K562 (cell line): Measurements from ENCODE around the gene GADD45B. TPM values are rescaled to one million over a fixed set of nuclear protein-coding genes. Genes with fewer than 3 reads are reported as not detected.

Experiments
- CREM ChIP-seq: IDR thresholded peaks from 2 replicates; pipeline ENCODE4 v1.6.1; 2014; ENCODE audit warnings: antibody characterized with exemption, low read depth
- HDAC6 ChIP-seq: IDR thresholded peaks from 2 replicates; pipeline ENCODE4 v1.6.1; 2012; ENCODE audit warnings: low read depth, mild to moderate bottlenecking, control low read depth, inconsistent platforms, low read length, moderate library complexity
- IRF2 ChIP-seq: sonication (generic); formaldehyde crosslinking; IDR thresholded peaks from 2 replicates; pipeline ENCODE4 v1.8.1; 2022; ENCODE audit warnings: mild to moderate bottlenecking, missing genetic modification reagents
- JUNB ChIP-seq: fragments of 450-650 bp; formaldehyde crosslinking; conservative IDR thresholded peaks from 2 replicates; pipeline ENCODE4 v1.4.0; 2020; ENCODE audit warnings: mild to moderate bottlenecking
- ZNF644 ChIP-seq: fragments of 200-800 bp; sonication (Bioruptor generic); IDR thresholded peaks from 2 replicates; pipeline ENCODE4 v1.6.1; 2016; ENCODE audit warnings: low read depth, missing genetic modification characterization, missing compliant biosample characterization
- ZNF699 ChIP-seq: fragments of 250-450 bp; sonication (Bioruptor Pico); IDR thresholded peaks from 2 replicates; pipeline ENCODE4 v1.8.0; 2021; ENCODE audit warnings: mild to moderate bottlenecking, moderate library complexity; ENCODE audit not compliant: insufficient replicate concordance
- ZNF780A ChIP-seq: fragments of 250-450 bp; sonication (Bioruptor Pico); IDR thresholded peaks from 2 replicates; pipeline ENCODE4 v1.5.0; 2021; ENCODE audit warnings: mild to moderate bottlenecking
- ZSCAN32 ChIP-seq: fragments of 450-650 bp; formaldehyde crosslinking; IDR thresholded peaks from 2 replicates; pipeline ENCODE4 v1.4.0; 2020; ENCODE audit warnings: mild to moderate bottlenecking, moderate library complexity
- polyA plus RNA-seq, 8 experiments: library from polyadenylated mRNA; depleted of rRNA in 4 of 8; stranded (reverse) in 5 of 8; unstranded in 3 of 8; fragments of >200 nt; fragmentation: Nextera tagmentation in 2 of 8; fragmentation: Illumina TruSeq in 1 of 8; extraction: Ambion mirVana in 2 of 8; extraction: Trizol in 1 of 8; gene quantifications; 2 replicates each; pipeline versions ENCODE4 v1.2.1 to v1.2.3, GENCODE V29; 2011 to 2014; ENCODE audit warnings: inconsistent platforms in 1 of 8, missing spikeins in 1 of 8
- total RNA-seq, 7 experiments: library from RNA; depleted of rRNA in 6 of 7; stranded (reverse); fragments of >200 nt in 6 of 7; fragmentation: Illumina TruSeq in 2 of 7; extraction: Trizol in 2 of 7; gene quantifications; 2 replicates each; pipeline versions ENCODE4 v1.2.1 to v1.2.3, GENCODE V29; 2011 to 2021; ENCODE audit warnings: low replicate concordance in 1 of 7
- TF ChIP-seq, protein P1 (sequence below), 3 experiments: IDR thresholded peaks in 2 of 3; conservative IDR thresholded peaks in 1 of 3; 2 replicates each; pipeline ENCODE4 v1.5.1; 2011 to 2012; ENCODE audit warnings: low read length in 3 of 3, mild to moderate bottlenecking in 3 of 3, control low read depth in 2 of 3, improper control_type of control experiment in 1 of 3, inconsistent platforms in 1 of 3, low read depth in 1 of 3, mixed read lengths in 1 of 3, moderate library complexity in 1 of 3; ENCODE audit not compliant: insufficient read depth in 2 of 3
- TF ChIP-seq, protein P2 (sequence below), 2 experiments: fragments of 450-650 bp in 1 of 2; sonication (generic) in 1 of 2; formaldehyde crosslinking; conservative IDR thresholded peaks; 2 replicates each; pipeline versions ENCODE4 v1.4.0 to v1.8.1; 2020 to 2022; ENCODE audit warnings: mild to moderate bottlenecking in 1 of 2, missing genetic modification reagents in 1 of 2
- TF ChIP-seq, protein P3 (sequence below): IDR thresholded peaks from 2 replicates; pipeline ENCODE4 v1.6.1; 2014; ENCODE audit warnings: antibody characterized with exemption
- TF ChIP-seq, protein P4 (sequence below): fragments of 250-450 bp; sonication (Bioruptor Pico); IDR thresholded peaks from 2 replicates; pipeline ENCODE4 v1.4.0; 2020

Gene GADD45B
- total and polyA plus RNA-seq, 9 of the 15 experiments (the other 6 are each of a cell fraction or from before 2014, with no cell fraction given): 0.06 to 4.1 (median 2.1) TPM

DNA sequence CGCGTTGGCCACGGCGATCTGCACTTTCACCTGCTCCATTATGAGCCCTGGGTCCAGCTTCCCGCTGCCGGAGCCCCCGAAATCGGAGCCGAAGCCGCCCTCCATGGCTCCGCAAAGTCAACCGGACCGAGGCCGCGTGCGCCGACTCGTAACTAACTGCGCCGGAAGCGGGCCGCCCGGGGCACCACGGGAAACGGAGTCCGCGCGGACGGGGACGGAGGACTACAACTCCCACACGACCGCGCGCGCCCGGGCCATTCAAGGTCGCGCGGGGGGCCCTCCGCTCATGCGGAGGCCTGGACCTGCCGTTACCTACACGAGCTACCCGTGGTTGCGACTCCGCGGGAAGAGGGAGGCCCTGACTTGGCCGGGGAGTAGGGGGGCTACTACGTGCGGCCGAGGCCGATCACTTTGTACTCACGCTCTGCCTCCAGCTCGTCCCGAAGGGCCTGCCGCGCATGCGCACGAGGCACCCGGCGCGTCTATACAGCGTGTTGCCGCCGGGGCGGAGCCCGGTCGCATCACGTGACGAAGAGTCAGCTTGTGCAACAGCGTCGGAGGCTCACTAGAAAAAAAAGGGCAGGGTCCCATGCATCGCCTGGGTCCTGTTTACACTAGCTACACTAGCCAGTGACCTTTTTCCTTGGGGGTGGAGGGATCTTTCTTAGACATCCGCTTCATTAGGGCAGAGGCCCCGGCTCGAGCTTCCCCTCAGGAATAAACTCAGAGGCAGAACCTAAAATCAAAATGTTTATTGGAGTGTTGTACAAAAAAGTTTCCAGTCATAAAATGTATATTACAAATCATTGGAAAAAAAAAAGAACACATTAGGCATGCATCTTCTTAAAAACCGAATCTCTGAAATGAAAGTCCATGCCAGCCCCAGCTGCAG lies 48.3 kb upstream of the GADD45B start, which contains the start of gene TIMM13 (continued):
- TF ChIP-seq JUNB (CRISPR knock-in tag): no peak
- no peak for TF ChIP-seq ZNF780A (CRISPR knock-in tag)
- no peak for TF ChIP-seq HDAC6
- TF ChIP-seq ZNF699: no peak
- peak; percentile 96 for TF ChIP-seq CREM
- TF ChIP-seq, protein P1, sequence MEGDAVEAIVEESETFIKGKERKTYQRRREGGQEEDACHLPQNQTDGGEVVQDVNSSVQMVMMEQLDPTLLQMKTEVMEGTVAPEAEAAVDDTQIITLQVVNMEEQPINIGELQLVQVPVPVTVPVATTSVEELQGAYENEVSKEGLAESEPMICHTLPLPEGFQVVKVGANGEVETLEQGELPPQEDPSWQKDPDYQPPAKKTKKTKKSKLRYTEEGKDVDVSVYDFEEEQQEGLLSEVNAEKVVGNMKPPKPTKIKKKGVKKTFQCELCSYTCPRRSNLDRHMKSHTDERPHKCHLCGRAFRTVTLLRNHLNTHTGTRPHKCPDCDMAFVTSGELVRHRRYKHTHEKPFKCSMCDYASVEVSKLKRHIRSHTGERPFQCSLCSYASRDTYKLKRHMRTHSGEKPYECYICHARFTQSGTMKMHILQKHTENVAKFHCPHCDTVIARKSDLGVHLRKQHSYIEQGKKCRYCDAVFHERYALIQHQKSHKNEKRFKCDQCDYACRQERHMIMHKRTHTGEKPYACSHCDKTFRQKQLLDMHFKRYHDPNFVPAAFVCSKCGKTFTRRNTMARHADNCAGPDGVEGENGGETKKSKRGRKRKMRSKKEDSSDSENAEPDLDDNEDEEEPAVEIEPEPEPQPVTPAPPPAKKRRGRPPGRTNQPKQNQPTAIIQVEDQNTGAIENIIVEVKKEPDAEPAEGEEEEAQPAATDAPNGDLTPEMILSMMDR (IDR thresholded peaks at IDR 0.05 in 2 of 3, conservative IDR thresholded peaks at IDR 0.05 in 1 of 3; ENCODE audit: insufficient read depth in 2 of 3, low read depth in 1 of 3, low read length in 3 of 3): no peak
- TF ChIP-seq ZNF644 (tag): peak; percentile 60
- TF ChIP-seq, protein P2, sequence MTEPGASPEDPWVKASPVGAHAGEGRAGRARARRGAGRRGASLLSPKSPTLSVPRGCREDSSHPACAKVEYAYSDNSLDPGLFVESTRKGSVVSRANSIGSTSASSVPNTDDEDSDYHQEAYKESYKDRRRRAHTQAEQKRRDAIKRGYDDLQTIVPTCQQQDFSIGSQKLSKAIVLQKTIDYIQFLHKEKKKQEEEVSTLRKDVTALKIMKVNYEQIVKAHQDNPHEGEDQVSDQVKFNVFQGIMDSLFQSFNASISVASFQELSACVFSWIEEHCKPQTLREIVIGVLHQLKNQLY (CRISPR knock-in tag; conservative IDR thresholded peaks at IDR 0.05): 0 out of 4 replicates have a peak, but pooled peaks of 1 of the 2 experiments have one; percentile 32
- no peak for TF ChIP-seq IRF2 (CRISPR knock-in tag)
- TF ChIP-seq, protein P3, sequence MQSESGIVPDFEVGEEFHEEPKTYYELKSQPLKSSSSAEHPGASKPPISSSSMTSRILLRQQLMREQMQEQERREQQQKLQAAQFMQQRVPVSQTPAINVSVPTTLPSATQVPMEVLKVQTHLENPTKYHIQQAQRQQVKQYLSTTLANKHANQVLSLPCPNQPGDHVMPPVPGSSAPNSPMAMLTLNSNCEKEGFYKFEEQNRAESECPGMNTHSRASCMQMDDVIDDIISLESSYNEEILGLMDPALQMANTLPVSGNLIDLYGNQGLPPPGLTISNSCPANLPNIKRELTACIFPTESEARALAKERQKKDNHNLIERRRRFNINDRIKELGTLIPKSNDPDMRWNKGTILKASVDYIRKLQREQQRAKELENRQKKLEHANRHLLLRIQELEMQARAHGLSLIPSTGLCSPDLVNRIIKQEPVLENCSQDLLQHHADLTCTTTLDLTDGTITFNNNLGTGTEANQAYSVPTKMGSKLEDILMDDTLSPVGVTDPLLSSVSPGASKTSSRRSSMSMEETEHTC: peak; percentile 39
- TF ChIP-seq, protein P4, sequence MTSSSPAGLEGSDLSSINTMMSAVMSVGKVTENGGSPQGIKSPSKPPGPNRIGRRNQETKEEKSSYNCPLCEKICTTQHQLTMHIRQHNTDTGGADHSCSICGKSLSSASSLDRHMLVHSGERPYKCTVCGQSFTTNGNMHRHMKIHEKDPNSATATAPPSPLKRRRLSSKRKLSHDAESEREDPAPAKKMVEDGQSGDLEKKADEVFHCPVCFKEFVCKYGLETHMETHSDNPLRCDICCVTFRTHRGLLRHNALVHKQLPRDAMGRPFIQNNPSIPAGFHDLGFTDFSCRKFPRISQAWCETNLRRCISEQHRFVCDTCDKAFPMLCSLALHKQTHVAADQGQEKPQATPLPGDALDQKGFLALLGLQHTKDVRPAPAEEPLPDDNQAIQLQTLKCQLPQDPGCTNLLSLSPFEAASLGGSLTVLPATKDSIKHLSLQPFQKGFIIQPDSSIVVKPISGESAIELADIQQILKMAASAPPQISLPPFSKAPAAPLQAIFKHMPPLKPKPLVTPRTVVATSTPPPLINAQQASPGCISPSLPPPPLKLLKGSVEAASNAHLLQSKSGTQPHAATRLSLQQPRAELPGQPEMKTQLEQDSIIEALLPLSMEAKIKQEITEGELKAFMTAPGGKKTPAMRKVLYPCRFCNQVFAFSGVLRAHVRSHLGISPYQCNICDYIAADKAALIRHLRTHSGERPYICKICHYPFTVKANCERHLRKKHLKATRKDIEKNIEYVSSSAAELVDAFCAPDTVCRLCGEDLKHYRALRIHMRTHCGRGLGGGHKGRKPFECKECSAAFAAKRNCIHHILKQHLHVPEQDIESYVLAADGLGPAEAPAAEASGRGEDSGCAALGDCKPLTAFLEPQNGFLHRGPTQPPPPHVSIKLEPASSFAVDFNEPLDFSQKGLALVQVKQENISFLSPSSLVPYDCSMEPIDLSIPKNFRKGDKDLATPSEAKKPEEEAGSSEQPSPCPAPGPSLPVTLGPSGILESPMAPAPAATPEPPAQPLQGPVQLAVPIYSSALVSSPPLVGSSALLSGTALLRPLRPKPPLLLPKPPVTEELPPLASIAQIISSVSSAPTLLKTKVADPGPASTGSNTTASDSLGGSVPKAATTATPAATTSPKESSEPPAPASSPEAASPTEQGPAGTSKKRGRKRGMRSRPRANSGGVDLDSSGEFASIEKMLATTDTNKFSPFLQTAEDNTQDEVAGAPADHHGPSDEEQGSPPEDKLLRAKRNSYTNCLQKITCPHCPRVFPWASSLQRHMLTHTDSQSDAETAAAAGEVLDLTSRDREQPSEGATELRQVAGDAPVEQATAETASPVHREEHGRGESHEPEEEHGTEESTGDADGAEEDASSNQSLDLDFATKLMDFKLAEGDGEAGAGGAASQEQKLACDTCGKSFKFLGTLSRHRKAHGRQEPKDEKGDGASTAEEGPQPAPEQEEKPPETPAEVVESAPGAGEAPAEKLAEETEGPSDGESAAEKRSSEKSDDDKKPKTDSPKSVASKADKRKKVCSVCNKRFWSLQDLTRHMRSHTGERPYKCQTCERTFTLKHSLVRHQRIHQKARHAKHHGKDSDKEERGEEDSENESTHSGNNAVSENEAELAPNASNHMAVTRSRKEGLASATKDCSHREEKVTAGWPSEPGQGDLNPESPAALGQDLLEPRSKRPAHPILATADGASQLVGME (CRISPR knock-in tag): peak; percentile 78; the same call in 1 of the 2 replicates
- peak; percentile 23; the same call in 1 of the 2 replicates for TF ChIP-seq ZSCAN32 (CRISPR knock-in tag)
